Breast epithelium (tissue), 4 donors: ENCODE results near the gene ZIM2. TPM values are rescaled to one million over a fixed set of nuclear protein-coding genes. Genes with fewer than 3 reads are reported as not detected.

Experiments used
- DNase-seq, 2 donors: peaks; one replicate each; pipeline ENCODE4 v3.0.0-alpha.2; 2019; ENCODE audit warnings: low spot score in 2 of 2
- H3K27ac ChIP-seq, 2 donors: fragments of 200-600 bp; sonication (generic) in 1 of 2; one replicate each; pipeline ENCODE4 v1.5.1; 2016 to 2019; ENCODE audit warnings: mild to moderate bottlenecking in 1 of 2
- H3K27me3 ChIP-seq, 2 donors: fragments of 200-600 bp; sonication (generic) in 1 of 2; one replicate each; pipeline versions ENCODE4 v1.5.1 to v1.6.0; 2017 to 2019; ENCODE audit warnings: control low read depth in 1 of 2, mild to moderate bottlenecking in 1 of 2
- H3K36me3 ChIP-seq: fragments of 200-600 bp; one replicate; pipeline ENCODE4 v1.5.1; 2019
- H3K4me1 ChIP-seq, 2 donors: fragments of 200-600 bp; sonication (generic); one replicate each; pipeline ENCODE4 v1.5.1; 2016 to 2019; ENCODE audit warnings: control low read depth in 1 of 2
- H3K4me3 ChIP-seq, 3 donors: fragments of 200-600 bp; sonication (generic); 1 replicate in 2 of 3; 2 replicates in 1 of 3; pipeline ENCODE4 v1.5.1; 2016 to 2019; ENCODE audit warnings: mild to moderate bottlenecking in 3 of 3, moderate library complexity in 2 of 3
- H3K9me3 ChIP-seq, 2 donors: fragments of 200-600 bp; sonication (generic) in 1 of 2; one replicate each; pipeline ENCODE4 v1.5.1; 2016 to 2019; ENCODE audit warnings: control low read depth in 1 of 2
- CTCF ChIP-seq, 3 donors: fragments of 450-650 bp; IDR thresholded peaks; one replicate each; pipeline ENCODE4 v1.5.1; 2016 to 2017; ENCODE audit warnings: antibody characterized with exemption in 3 of 3, mild to moderate bottlenecking in 3 of 3, moderate library complexity in 3 of 3
- POLR2A ChIP-seq: fragments of 450-650 bp; IDR thresholded peaks from one replicate; pipeline ENCODE4 v1.6.1; 2016; ENCODE audit warnings: antibody characterized with exemption, mild to moderate bottlenecking, moderate library complexity
- POLR2AphosphoS5 ChIP-seq, 3 donors: sonication (generic); formaldehyde crosslinking; IDR thresholded peaks; one replicate each; pipeline ENCODE4 v1.6.1; 2017; ENCODE audit warnings: antibody characterized with exemption in 3 of 3
- intact Hi-C: fragments of 100-400 bp; cut with DNase I; formaldehyde crosslinking; loops from one replicate; pipeline ENCODE4 v1.15.1; 2023; ENCODE audit warnings: low total_unique reads
- total RNA-seq, 3 donors: library from RNA; depleted of rRNA; stranded (reverse); fragments of >200 nt; gene quantifications; one replicate each; pipeline ENCODE4 v1.1.0, GENCODE V29; 2016

Gene ZIM2
- total RNA-seq, 3 donors from 2014 or later: 0.48 to 1.6 (median 1.3) TPM

GRCh38 chr19:56814656-56815055, 25.9 kb downstream of the ZIM2 start:
- H3K36me3 ChIP-seq: no peaks in the 10 kb centered on the region
- intact Hi-C loops: no loop called here

GRCh38 chr19:56813531-56813930, 27.0 kb downstream of the ZIM2 start:
- Histone ChIP-seq H3K4me1 (no peaks in the 10 kb centered on the region), H3K9me3 (no peaks in the 10 kb centered on the region), H3K27ac (no peak overlapping the region), H3K36me3 (no peaks in the 10 kb centered on the region), H3K4me3 (no peak overlapping the region), H3K27me3 (no peaks in the 10 kb centered on the region)
- intact Hi-C loops: no loop called here
- DNase-seq: no peak
- no peak for TF ChIP-seq POLR2A

More at GRCh38 chr19:56814656-56815055, 25.9 kb downstream of the ZIM2 start:
- no peaks in the 10 kb centered on the region for H3K9me3 ChIP-seq
- no peak for TF ChIP-seq POLR2AphosphoS5 (IDR thresholded peaks at IDR 0.05)
- no peak for TF ChIP-seq POLR2A
- TF ChIP-seq CTCF (IDR thresholded peaks at IDR 0.05): no peak
- H3K4me3 ChIP-seq: no peak overlapping the region
- DNase-seq: no peak
- H3K27ac ChIP-seq: no peak overlapping the region
- H3K27me3 ChIP-seq: no peaks in the 10 kb centered on the region
- no peaks in the 10 kb centered on the region for H3K4me1 ChIP-seq

GRCh38 chr19:56811480-56811879, 29.0 kb downstream of the ZIM2 start:
- TF ChIP-seq CTCF (IDR thresholded peaks at IDR 0.05) (no peak), POLR2AphosphoS5 (IDR thresholded peaks at IDR 0.05) (no peak), POLR2A (no peak)
- no peak overlapping the region for H3K27ac ChIP-seq
- no peaks in the 10 kb centered on the region for H3K36me3 ChIP-seq
- intact Hi-C loops: no loop called here
- H3K4me3 ChIP-seq: no peak overlapping the region
- H3K27me3 ChIP-seq: no peaks in the 10 kb centered on the region
- DNase-seq: no peak
- H3K4me1 ChIP-seq: no peaks in the 10 kb centered on the region
- H3K9me3 ChIP-seq: peaks cover 0 to 3% of the 10 kb centered on the region in 2 donors

GRCh38 chr19:56810260-56810659, 30.3 kb downstream of the ZIM2 start:
- Histone ChIP-seq H3K4me1 (no peaks in the 10 kb centered on the region), H3K4me3 (no peak overlapping the region), H3K9me3 (peaks cover 0 to 12% of the 10 kb centered on the region in 2 donors), H3K27ac (no peak overlapping the region), H3K36me3 (no peaks in the 10 kb centered on the region), H3K27me3 (no peaks in the 10 kb centered on the region)
- intact Hi-C loops: no loop called here
- no peak for DNase-seq
- TF ChIP-seq POLR2A (no peak), CTCF (IDR thresholded peaks at IDR 0.05) (no peak), POLR2AphosphoS5 (IDR thresholded peaks at IDR 0.05) (no peak)

- intact Hi-C loops: no loop called here
- no peaks in the 10 kb centered on the region for H3K36me3 ChIP-seq
- no peak overlapping the region for H3K4me3 ChIP-seq
- H3K4me1 ChIP-seq: no peaks in the 10 kb centered on the region
- H3K9me3 ChIP-seq: peaks cover 8 to 18% of the 10 kb centered on the region in 2 donors
- TF ChIP-seq POLR2A (no peak), POLR2AphosphoS5 (IDR thresholded peaks at IDR 0.05) (no peak), CTCF (IDR thresholded peaks at IDR 0.05) (no peak)
- no peak overlapping the region for H3K27ac ChIP-seq
- no peaks in the 10 kb centered on the region for H3K27me3 ChIP-seq
- DNase-seq: no peak
These were observed 31.7 kb downstream of the ZIM2 start for GRCh38 chr19:56808717-56809392.
